ENCODE results near the gene MLH1. TPM values are rescaled to one million over a fixed set of nuclear protein-coding genes. Genes with fewer than 3 reads are reported as not detected.

MLH1 gene
- total and polyA plus RNA-seq, 2 of the 8 experiments (the other 6 are each of a cell fraction or from before 2014, with no cell fraction given): 36.4 to 47.3 TPM

DNA sequence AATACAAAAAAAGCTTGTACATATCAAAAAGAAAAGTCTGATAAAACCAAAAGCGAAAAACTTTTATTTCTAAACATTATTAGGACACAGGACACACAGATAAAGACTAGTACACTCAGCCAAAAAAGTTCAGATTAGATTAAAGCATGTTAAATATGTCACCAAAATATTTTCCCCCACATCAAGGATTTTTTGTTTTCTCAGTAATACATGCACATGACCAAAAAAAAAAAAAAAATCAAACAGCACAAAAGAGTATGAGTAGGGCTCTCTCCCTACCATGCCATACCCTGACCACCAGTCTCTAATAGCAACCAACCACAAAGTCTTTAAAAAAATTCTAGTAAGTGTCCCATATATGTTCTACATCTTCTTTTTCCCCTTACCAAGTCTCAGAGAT lies 103.7 kb downstream of the MLH1 start:
- H2AK5ac ChIP-seq (ENCODE audit: low read depth, low read length): no peak overlapping the region
- no peaks in the 10 kb centered on the region for H3K4me1 ChIP-seq (replicated peaks in 1 of 4; ENCODE audit: control insufficient read depth in 3 of 4, insufficient read depth in 4 of 4, low read length in 3 of 4)
- H3K27me3 ChIP-seq (replicated peaks in 1 of 4; ENCODE audit: control insufficient read depth in 3 of 4, extremely low read depth in 1 of 4, insufficient read depth in 3 of 4, low read length in 3 of 4): no peaks in the 10 kb centered on the region
- no peak overlapping the region for H3K4me3 ChIP-seq (ENCODE audit: extremely low read depth in 1 of 4, insufficient read depth in 2 of 4, low read depth in 3 of 4, low read length in 4 of 4)
- H3K56ac ChIP-seq (replicated peaks; ENCODE audit: insufficient read length, low read depth, low read length): no peak overlapping the region
- no peak overlapping the region for H3K14ac ChIP-seq (ENCODE audit: insufficient read length)
- H3K4me2 ChIP-seq (ENCODE audit: insufficient read depth in 1 of 2, low read depth in 2 of 2, low read length in 2 of 2): no peak overlapping the region
- CTCF ChIA-PET (ENCODE audit: partially characterized antibody): no interaction called here
- H2BK20ac ChIP-seq (ENCODE audit: low read length): no peak overlapping the region
- WGBS, 2 experiments (ENCODE audit: extremely low coverage in 1 of 2, insufficient coverage in 1 of 2, insufficient read length in 1 of 2, insufficient replicate concordance in 2 of 2, low coverage in 1 of 2, low lambda C conversion rate in 2 of 2, missing lambda C conversion rate in 1 of 2): 86% methylated on average over 1 of the region's 1 CpG; no CpG with 5 or more reads in 1 of the 2 experiments
- no peak overlapping the region for H4K5ac ChIP-seq (ENCODE audit: insufficient read length, low read depth, low read length)
- no peak overlapping the region for H4K91ac ChIP-seq (replicated peaks; ENCODE audit: insufficient read length, low read length)
- H3K9me3 ChIP-seq (ENCODE audit: insufficient read depth in 2 of 2, low read depth in 1 of 2, low read length in 1 of 2): no peaks in the 10 kb centered on the region
- no peak overlapping the region for H2BK5ac ChIP-seq (ENCODE audit: low read depth, low read length)
- POLR2A ChIA-PET (ENCODE audit: partially characterized antibody): no interaction called here
- no peak overlapping the region for H2BK120ac ChIP-seq (replicated peaks; ENCODE audit: low read depth, low read length)
- H3K36me3 ChIP-seq (ENCODE audit: control insufficient read depth in 2 of 4, insufficient read depth in 4 of 4, low read length in 3 of 4): no peaks in the 10 kb centered on the region
- no peak overlapping the region for H2BK15ac ChIP-seq (ENCODE audit: low read length)
- no peaks in the 10 kb centered on the region for H3K23me2 ChIP-seq (ENCODE audit: low read depth, low read length)
- H2BK12ac ChIP-seq (ENCODE audit: low read depth, low read length): no peak overlapping the region
- H3K23ac ChIP-seq (ENCODE audit: insufficient read length): no peak overlapping the region
- H4K20me1 ChIP-seq (replicated peaks in 1 of 2; ENCODE audit: control insufficient read depth in 1 of 2, insufficient read depth in 2 of 2, low read length in 2 of 2): no peaks in the 10 kb centered on the region
- H3K27ac ChIP-seq (ENCODE audit: low read depth, low read length): no peak overlapping the region
- no peak for FAIRE-seq
- no peak overlapping the region for H3K4ac ChIP-seq (replicated peaks; ENCODE audit: insufficient read length, low read depth, low read length)
- H4K8ac ChIP-seq (ENCODE audit: extremely low read depth, insufficient read depth, low read length): no peak overlapping the region
- H3K18ac ChIP-seq (ENCODE audit: extremely low read depth, low read length): no peak overlapping the region
- no peak overlapping the region for H3K9ac ChIP-seq (replicated peaks in 1 of 4; ENCODE audit: extremely low read depth in 1 of 4, low read depth in 3 of 4, low read length in 3 of 4)
- H2AFZ ChIP-seq (ENCODE audit: low read length): no peak overlapping the region
- no peak for DNase-seq (ENCODE audit: low read depth in 1 of 2, low spot score in 2 of 2)
- H3K79me2 ChIP-seq (ENCODE audit: control insufficient read depth in 1 of 2, insufficient read depth in 2 of 2, low read length in 2 of 2): no peaks in the 10 kb centered on the region
- H3K79me1 ChIP-seq (ENCODE audit: low read depth, low read length): no peaks in the 10 kb centered on the region
- TF ChIP-seq RXRA (IDR thresholded peaks at IDR 0.05; ENCODE audit: insufficient read depth, low read depth, low read length): no peak
- TF ChIP-seq KDM5A (IDR thresholded peaks at IDR 0.05; ENCODE audit: low read length): no peak
- no peak for TF ChIP-seq SIRT6 (IDR thresholded peaks at IDR 0.05; ENCODE audit: low read length)
- TF ChIP-seq GABPA (IDR thresholded peaks at IDR 0.05; ENCODE audit: borderline replicate concordance, insufficient read depth, low read length): no peak
- TF ChIP-seq, protein P1, sequence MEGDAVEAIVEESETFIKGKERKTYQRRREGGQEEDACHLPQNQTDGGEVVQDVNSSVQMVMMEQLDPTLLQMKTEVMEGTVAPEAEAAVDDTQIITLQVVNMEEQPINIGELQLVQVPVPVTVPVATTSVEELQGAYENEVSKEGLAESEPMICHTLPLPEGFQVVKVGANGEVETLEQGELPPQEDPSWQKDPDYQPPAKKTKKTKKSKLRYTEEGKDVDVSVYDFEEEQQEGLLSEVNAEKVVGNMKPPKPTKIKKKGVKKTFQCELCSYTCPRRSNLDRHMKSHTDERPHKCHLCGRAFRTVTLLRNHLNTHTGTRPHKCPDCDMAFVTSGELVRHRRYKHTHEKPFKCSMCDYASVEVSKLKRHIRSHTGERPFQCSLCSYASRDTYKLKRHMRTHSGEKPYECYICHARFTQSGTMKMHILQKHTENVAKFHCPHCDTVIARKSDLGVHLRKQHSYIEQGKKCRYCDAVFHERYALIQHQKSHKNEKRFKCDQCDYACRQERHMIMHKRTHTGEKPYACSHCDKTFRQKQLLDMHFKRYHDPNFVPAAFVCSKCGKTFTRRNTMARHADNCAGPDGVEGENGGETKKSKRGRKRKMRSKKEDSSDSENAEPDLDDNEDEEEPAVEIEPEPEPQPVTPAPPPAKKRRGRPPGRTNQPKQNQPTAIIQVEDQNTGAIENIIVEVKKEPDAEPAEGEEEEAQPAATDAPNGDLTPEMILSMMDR (IDR thresholded peaks at IDR 0.05; ENCODE audit: control extremely low read depth in 1 of 3, insufficient read depth in 1 of 3, low read depth in 1 of 3, low read length in 3 of 3): no peak
- TF ChIP-seq, protein P2, sequence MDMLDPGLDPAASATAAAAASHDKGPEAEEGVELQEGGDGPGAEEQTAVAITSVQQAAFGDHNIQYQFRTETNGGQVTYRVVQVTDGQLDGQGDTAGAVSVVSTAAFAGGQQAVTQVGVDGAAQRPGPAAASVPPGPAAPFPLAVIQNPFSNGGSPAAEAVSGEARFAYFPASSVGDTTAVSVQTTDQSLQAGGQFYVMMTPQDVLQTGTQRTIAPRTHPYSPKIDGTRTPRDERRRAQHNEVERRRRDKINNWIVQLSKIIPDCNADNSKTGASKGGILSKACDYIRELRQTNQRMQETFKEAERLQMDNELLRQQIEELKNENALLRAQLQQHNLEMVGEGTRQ (IDR thresholded peaks at IDR 0.05; ENCODE audit: low read length): no peak
- TF ChIP-seq, protein P3, sequence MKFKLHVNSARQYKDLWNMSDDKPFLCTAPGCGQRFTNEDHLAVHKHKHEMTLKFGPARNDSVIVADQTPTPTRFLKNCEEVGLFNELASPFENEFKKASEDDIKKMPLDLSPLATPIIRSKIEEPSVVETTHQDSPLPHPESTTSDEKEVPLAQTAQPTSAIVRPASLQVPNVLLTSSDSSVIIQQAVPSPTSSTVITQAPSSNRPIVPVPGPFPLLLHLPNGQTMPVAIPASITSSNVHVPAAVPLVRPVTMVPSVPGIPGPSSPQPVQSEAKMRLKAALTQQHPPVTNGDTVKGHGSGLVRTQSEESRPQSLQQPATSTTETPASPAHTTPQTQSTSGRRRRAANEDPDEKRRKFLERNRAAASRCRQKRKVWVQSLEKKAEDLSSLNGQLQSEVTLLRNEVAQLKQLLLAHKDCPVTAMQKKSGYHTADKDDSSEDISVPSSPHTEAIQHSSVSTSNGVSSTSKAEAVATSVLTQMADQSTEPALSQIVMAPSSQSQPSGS (IDR thresholded peaks at IDR 0.05; ENCODE audit: low read length): no peak
- no peak for TF ChIP-seq TAF7 (optimal IDR thresholded peaks at IDR 0.05; ENCODE audit: borderline replicate concordance, low read depth, low read length)
- TF ChIP-seq PHF8 (conservative IDR thresholded peaks at IDR 0.05; ENCODE audit: low read depth, low read length): no peak

Measured in H1 (cell line).